Anterior cingulate cortex (tissue), 58 donors: ENCODE data around the gene SLC24A4.

Experiments
- DNase-seq, 58 donors: peaks; one replicate each; lab custom pipeline; 2025; lab: John Stamatoyannopoulos, UW

The SLC24A4 gene

DNA sequence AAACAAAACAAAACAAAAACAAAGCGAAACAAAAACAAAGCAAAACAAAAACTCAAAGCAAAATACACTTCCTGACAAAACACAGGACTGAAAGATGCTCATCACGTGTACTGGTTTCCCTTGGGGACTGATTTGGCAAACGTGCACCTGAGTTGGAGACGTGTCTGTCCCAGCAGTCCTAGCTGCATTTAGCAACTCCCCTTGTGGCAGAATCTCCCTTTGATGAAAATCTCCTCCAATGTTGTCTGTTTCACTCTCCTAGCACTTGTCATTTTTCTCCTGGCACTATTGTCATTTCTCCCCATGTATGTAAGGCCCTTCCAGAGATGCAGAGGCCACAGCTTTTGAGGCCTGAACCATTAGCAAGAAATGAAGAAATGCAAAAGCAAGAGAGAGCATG lies 6.8 kb upstream of the SLC24A4 start:
- DNase-seq, result no peak

- DNase-seq, result no peak
Observed at GRCh38 chr14:92316937-92317336, 6.0 kb upstream of the SLC24A4 start.

GRCh38 chr14:92317511-92317910 lies 5.5 kb upstream of the SLC24A4 start:
- DNase-seq, result no peak

DNA sequence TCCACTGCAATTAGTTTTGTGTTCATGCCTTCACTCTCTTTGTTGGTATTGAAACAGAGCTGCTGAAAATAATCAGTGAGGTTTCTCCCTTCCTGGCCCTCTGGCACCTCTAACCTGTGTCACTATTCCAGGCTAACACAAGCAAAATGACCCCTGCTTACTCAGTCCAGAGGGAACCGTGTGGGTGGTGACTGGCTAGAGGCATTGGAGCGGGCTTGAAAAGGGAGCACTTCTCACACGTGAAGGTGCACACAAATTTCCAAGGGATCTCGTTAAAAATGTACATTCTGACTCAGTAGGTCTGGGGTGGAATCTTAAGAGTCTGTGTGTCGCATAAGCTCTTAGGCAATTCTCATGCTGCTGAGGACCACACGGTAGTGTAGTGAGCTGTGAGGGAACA lies 1.3 kb upstream of the SLC24A4 start:
- no peak for DNase-seq

- no peak for DNase-seq
Observed at GRCh38 chr14:92322516-92322915, 449 bp upstream of the SLC24A4 start.

GRCh38 chr14:92323916-92324818 lies 1.2 kb downstream of the SLC24A4 start:
- DNase-seq, result no peak

GRCh38 chr14:92325835-92326234 lies 2.9 kb downstream of the SLC24A4 start:
- DNase-seq, result no peak

DNA sequence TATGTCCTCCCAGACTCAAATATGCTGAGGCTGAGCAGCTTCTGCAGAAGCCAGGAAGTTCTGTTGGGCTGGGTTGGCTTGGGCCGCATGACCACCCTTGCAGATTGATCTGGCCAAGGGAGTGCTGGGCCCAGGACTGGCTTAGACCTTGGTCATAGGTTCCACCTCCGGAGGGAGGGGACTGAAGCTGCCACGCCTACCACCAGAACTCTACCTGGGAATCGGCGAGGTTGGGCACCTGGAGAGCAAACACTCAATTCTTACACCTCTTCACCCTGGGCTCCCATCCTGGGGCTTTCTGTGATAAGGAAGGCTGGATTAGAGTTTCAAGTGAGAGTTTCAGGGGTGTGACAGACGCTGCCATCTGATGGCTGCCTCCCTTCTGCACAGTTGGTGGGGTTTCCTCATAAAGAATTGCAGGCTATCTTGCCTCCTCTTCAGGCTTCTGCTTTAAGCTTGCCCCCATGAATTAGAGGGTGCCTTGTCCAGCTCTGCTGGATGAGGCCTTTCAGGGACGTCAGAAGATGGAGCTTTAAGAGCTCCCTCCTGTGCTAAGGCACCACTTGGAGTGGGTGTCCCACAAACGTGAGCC lies 5.8 kb downstream of the SLC24A4 start:
- DNase-seq, result no peak

GRCh38 chr14:92334050-92334449 lies 11.1 kb downstream of the SLC24A4 start:
- DNase-seq, result no peak

DNA sequence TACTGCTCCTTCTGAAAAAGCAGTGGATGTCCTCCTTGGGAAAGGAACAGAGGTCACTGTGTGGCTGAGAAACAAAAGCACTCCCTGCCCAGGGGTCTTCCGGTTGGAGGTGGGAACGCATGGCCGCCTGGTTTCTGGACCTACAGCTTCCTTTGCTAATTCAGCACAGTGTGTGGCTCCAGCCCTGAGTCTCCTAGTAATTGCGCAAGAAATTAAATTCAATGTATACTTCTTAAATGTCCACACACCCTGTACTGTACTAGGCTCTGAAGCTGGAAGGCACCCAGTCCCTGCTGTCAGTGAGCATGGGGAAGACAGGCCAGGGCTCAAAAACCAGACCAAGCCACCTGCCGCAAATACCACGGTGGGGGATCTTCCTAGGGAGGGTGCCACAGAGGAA lies 13.4 kb downstream of the SLC24A4 start:
- no peak for DNase-seq

- no peak for DNase-seq
Observed at GRCh38 chr14:92339426-92339825, 16.5 kb downstream of the SLC24A4 start.

DNA sequence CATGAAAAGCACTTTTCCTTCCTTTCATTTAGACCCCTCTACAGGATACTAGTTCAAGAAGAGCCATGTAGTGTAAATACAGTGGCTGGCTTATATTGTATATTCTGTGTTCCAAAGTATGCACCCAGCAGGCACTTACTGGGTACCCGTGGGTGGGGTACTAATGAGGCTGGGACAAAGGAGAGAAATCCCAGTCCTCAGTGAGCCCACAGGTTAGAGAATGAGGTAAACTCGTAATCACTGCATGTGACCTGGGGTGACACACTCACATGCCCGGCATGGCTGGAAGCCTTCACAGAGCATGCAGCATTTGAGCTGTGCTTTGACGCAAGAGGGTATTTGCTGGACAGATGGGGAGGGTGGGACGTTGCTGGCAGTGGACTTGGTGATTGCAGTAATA lies 17.1 kb downstream of the SLC24A4 start:
- DNase-seq, result no peak

DNA sequence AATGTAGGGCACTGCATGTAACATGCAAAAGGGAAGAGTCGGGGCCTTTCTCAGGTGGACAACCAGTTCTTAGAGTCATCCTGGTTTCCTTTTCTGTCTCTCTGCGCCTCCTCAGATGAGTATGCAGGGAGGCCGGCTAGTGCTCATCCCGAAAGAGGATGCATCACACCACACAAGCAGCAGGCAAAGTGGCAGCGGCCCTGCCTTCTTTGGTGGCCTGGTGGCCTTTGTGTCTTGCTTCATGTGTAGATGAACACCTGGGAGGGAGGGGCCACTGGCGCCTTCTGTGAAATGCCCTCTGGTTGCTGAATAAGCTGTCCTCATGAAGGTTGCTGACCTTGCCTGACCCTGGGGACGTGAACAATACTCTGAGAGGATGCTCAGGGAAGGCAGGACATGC lies 18.0 kb downstream of the SLC24A4 start:
- DNase-seq, result peak in 1 of 58 donors; percentile 2

DNA sequence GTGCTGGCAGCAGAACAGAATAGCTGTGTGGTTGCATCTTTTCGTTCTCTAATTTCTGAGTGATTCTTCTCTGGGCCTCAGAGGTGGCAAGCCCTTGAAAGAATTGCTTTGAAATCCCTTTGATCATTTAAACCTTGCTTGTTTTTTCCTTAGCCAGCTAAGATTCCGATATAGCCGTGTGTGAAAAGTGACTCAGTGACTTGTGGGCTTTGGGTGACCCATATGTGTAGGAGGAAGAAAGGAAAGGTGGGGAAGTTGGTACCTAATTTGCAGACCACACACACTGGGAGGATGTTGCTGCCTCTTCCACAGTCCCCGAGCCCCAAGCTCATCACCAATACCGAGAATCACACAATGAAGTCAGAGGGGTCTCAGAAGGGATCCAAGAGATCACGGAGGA lies 18.8 kb downstream of the SLC24A4 start:
- DNase-seq, result no peak

DNA sequence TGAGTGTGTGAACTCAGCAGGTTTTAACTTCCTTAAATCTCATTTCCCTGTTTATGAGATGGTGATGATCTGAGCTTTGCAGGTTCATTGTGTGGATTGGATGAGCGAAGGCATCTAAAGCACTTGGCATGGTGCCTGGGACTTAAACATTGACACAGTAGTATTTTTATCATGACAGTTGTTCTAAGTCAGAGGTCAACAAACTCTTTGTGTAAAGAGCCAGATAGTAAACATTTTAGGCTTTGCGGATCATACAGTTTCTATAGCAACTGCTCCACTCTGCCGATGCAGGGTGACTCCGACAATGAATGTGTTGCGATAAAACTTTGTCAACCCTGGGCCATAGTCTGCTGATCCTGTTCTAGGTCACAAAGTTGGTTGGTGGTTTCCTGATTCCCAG lies 25.2 kb downstream of the SLC24A4 start:
- no peak for DNase-seq

GRCh38 chr14:92351750-92352149 lies 28.8 kb downstream of the SLC24A4 start:
- DNase-seq, result no peak

DNA sequence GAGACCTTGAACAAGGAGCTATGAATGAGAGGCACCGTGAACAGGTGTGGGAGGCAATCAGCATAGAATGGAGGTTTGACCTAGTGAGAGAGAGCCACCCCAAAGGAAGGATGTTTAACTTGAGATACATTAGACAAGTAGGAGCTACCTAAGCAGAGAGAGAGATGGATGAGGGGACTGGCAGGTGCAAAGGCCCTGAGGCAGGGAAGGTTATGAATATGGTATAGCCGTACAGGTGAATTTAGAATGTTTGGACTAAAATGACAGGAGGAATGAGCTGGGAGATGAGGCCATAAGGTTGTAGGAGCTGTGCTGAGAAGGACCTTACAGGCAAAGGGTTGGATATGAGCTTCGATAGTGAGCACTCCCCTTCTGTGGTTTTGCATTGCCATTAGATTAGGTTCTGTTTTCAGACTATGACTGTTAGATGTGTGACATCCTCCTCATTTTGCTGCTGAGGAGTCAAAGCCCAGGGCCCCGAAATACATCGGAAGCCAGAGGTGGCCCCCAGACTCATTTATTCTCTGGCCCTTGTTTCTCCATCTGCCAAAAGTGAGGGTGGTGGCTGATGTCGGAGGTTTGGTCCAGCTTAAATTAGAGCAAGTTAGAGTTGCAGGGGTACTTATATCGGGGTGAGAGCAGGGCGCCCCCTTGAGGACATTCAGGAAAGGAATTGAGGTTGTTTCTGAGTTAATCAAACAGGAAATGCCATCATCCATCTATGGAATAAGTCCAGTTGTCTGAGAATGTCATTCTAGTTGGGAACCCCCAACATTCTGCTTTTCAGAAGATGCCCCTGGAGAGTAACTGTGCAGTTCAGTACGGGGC lies 29.4 kb downstream of the SLC24A4 start:
- no peak for DNase-seq

DNA sequence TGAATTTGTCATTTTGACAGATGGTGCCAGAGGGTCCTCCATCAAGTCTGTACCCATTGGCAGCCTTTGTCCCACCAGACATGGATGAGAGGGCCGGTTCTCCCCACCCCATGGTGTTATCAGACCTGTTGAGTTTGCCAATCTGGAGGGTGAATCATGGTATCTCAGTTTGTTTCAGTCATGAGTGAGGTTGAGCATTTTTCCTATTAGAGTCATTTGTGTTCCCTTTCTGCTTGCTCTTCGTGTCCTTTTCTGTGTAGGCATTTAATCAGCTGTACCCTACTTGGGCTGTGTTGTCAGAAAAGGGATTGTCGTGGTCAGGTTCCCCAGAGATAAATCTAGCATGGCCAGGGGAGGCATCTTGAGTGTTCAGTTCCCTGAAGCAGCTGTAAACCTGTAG lies 30.5 kb downstream of the SLC24A4 start:
- DNase-seq, result no peak

DNA sequence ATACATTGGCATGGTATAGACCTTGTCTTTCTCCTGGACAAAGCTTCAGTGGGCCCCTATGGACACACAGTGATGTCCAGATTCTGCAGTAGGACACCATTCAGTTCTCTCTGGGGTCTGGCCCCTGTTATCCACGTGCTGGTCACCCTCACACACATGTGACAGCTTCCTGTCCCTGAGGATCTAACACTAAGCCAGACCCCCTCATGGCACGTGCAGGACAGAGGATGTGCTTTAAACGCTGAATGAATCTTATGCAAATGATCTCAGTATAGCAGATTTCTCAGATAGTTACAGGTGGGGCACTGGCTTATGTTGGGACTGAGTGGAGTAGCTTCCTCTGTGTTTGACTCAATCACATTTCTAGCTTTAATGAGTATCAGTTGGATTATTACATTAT lies 33.7 kb downstream of the SLC24A4 start:
- no peak for DNase-seq

GRCh38 chr14:92360651-92361370 lies 37.8 kb downstream of the SLC24A4 start:
- DNase-seq, result peak in 19 of 58 donors; percentile 4 to 71 (median 39)
